Stimulated activated CD4-positive, alpha-beta T cell treated with anti-CD3 and anti-CD28 coated beads, Interleukin-4, amount 100 ng/mL, for 48 hours (primary cell): ENCODE measurements around the gene DOCK2.
"Not testable (repeated sequence)": the region's sequence is repeated elsewhere in the genome, so short reads cannot be mapped to it uniquely, and the experiment has no call there.

Source experiments
- DNase-seq, 2 donors: peaks; one replicate each; pipeline ENCODE4 v3.0.0-alpha.2; 2020; ENCODE audit warnings: low read depth in 2 of 2

The DOCK2 gene

GRCh38 chr5:169637085-169637548, at the start of gene DOCK2:
Gene DOCK2 (plus strand): TSS chr5:169637275. CDS start chr5:169637327, 52 bp downstream.
- DNase-seq: peak; percentile 58 to 65

DNA sequence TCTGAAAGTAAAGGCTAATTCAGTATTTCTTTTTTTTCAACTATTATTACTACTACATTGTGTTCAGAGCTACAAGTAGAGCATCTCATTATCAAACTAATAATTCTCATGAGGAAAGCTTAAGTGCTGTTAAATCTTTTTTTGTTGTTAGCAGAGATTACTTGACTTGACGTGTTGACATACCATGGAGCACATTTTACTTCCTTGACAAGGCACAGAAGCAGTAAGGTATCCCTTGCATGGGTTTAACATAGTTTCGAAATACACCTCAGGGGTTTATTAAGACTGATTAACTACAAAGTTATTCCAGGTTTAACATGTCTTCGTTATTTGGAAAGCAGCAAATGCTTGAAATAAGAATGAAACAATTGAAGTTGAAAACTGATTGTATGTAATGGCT, 46.5 kb upstream of the DOCK2 start:
- DNase-seq: no peak

DNA sequence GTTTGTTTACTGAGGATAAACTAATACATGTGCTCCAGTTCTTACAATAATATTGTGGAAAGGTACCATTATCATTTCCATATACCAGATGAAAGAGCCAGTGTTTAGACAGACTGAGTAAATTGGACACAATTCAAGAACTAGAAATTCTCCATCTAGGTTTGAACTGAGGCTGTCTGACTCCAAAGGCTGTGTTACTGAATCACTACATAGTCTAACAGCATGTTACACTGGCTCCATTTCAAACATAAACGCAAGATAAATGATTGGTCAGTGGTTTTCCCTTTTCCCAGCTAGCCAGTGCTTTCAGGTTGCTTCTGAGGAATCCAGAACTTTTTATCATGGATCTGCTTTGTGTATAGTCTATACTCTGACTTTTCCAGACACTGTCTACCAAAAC, 45.4 kb upstream of the DOCK2 start:
- no peak for DNase-seq

- DNase-seq: no peak
Measured at GRCh38 chr5:169592937-169593650, 44.0 kb upstream of the DOCK2 start.

DNA sequence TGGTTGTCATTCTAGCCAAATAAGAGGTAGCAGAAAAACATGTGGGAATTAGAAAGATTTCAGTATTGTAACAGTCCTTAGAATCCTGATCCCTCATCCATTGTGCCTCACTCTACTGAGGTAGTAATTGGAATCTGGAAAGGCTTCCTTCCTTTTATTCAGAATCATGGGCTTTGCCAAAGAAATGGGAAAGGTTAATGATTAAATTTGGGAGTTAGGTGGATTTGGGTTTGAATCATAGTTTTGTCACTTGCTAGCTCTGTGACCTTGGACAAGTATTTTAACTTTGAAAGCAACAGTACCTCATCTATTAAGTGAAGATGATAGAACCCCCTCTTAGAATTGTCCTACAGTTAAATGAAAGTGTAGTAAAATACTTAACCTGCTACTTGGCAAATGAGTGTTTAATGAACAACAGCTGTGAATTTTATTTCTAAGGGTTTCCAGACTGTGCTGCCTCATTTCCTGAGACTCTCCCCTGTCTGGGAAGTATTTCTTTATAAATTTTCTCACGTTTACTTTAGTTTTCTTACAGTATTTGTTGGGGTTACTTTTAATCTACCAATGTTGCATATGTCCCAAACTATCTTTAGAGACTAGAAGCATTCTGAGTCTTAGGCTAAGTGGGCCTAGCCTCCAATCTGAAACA, 41.8 kb upstream of the DOCK2 start:
- DNase-seq: no peak

GRCh38 chr5:169599451-169599850, 37.6 kb upstream of the DOCK2 start:
- DNase-seq: no peak

DNA sequence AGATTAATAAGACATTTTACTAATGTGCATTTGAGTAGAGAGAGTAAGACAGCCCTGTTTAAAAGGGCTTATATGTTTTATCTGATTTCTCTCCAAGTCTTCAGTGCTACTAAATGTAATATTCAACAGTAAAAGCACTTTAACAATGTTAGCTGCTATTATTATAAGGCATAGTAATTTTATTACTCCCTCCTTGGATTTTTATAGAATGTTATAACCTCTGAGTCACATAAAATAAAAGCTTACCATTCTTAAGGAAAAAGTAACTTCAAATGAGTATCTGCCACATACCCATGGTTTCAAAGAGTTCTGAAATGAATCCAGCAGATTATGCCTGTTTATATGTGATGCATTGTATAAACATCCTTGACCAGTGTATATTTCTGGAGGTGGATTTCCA, 34.5 kb upstream of the DOCK2 start:
- no peak for DNase-seq

- DNase-seq: no peak
Measured at GRCh38 chr5:169606279-169606678, 30.8 kb upstream of the DOCK2 start.

- no peak for DNase-seq
Measured at GRCh38 chr5:169607882-169608281, 29.2 kb upstream of the DOCK2 start.

DNA sequence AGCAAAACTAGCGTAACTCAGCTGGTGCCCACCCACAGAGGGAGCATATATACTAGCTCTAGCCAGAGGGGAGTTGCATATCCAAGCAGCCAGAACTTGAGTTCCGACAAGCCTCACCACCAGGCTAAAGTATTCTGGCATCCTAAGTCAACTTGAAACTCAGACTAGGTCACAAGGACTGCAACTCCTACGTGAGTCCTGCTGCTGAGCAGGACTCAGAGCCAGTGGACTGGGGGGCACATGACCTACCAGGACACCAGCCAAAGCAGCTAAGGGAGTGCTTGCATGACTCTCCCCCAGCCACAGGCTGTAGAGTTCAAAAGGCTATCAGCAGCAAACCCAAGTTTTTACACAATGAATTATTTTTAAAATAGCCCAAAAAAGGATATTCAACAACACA, 27.4 kb upstream of the DOCK2 start:
- DNase-seq: no peak

- no peak for DNase-seq
Measured at GRCh38 chr5:169610606-169611005, 26.5 kb upstream of the DOCK2 start.

DNA sequence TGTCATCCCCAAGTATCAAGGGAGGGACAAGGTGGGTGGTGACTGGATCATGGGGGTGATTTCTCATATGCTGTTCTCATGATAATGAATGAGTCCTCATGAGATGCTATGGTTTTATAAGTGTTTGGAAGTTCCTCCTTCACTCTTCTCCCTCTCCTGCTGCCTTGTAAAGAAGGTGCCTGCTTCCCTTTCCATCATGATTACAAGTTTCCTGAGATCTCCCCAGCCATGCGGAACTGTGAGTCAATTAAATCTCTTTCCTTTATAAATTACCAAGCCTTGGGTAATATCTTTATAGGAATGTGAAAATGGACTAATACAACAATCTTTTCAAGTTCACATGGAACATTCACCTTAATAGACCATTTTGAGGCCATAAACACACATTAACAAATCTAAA, 21.5 kb upstream of the DOCK2 start:
- DNase-seq: no peak

DNA sequence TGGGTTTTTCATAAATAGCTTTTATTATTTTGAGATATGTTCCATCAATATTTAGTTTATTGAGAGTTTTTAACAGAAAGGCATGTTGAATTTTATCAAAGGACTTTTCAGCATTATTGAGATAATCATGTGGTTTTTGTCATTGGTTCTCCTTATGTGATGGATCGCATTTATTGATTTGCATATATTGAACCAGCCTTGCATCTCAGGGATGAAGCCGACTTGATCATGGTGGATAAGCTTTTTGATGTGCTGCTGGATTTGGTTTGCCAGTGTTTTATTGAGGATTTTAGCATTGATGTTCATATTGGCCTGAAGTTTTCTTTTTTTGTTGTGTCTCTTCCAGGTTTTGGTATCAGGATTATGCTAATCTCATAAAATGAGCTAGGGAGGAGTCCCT, 12.8 kb upstream of the DOCK2 start:
- not testable (repeated sequence) for DNase-seq

DNA sequence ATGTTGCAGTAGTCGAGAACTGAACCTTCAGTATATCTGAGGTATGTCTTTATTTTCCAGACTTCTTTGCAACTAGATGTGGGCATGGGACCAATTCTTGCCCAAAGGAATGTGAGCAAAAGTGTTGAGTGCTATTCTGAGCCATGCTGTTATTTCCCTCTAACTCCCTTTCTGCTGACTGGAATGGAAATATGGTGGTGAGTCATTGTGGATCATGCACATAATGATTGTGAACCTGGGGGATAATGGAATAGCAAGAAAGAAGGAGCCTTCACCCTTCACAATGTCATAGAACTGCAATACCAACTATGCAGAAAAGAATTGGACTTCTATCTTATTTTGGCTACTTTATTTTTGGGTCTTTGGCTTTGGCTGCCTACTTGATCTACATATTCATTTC, 10.3 kb upstream of the DOCK2 start:
- DNase-seq: no peak

DNA sequence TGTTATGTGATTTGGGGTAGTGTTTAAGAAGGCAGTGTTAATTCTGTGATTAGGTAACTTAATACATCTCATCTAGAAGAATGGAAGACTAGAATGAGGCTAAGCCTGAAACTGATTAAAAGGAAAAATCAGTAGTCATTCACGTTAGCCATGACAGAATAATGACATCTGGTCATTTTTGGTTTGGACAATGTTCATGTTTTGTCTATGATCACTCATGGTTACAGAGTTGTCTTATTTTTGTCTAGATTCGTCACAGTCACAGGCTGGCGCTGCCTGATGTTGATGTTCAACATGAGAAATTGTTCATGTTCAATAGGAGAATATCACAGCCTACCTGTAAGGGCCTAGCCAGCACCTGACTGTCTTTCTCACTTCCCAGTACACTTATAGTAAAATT, 9.5 kb upstream of the DOCK2 start:
- DNase-seq: no peak

DNA sequence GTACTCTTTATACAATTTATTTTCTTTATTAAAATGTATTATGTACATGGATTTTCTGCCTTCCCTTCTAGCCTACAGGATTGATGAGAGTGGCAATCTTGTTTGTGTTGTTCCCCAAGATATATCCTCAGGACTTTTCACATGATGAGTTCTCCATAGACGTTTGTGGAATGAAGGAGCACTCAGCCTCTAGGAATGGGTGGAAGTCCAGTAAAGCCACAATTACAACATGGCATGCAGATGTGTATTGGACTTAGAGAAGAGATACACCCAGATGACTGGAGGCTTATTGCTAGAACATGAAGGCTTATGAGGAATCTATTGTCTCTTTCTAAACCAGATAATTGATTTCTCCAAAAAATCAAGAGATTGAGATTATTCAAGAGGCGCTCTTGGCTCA, 8.2 kb upstream of the DOCK2 start:
- no peak for DNase-seq

DNA sequence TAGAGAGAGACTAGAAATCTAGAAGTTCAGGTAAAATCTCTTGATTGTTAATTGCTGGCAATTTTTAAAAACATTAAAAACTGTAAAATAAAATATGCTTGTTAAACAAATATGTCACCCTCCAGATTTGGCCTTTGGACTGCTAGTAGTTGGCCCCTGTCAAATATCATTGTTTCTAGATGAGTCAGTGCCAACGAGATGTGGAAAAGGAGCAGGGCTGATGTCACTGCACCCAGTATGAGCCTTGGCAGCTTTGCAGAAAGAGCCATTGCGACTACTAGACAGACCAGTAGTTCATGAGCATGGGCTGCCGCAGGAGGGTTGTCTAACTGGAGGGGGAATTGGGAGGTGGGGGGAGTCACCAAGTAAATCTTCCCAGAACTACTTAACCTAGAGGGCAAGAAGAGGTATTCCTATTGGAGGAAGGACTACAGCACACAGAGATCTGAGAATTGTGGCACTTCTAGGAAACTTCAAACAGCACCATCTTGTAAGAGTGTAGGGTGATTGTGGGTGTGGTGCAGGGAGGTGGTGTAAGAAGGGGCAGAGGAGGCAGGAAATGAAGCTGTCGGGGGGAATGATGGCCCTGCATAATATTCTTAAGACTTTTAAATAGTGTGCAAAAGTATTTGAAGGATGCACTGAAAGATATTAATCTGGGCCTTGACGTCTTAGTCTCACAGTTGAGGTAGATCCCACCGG, 7.1 kb upstream of the DOCK2 start:
- DNase-seq: no peak

DNA sequence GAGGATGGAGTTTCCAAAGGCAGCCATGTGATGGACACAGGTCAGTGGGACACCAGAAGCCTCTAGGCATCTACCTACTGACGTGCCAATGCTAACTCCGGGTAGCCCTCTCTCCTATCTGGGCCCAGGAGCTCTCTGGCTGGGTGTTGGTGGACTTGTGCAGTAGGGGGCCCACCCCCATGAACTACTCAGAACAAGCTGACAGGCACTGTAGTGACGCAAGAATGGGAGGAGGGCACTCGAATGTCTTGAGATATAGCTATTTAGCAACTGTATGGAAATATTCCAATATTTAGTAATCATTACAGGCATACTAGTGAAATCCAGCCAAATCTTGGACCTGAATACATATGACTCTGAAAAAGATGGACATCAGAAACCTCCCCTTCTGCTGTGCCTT, 5.7 kb upstream of the DOCK2 start:
- no peak for DNase-seq

- DNase-seq: no peak
Measured at GRCh38 chr5:169632946-169633345, 4.1 kb upstream of the DOCK2 start.

- no peak for DNase-seq
Measured at GRCh38 chr5:169634606-169635005, 2.5 kb upstream of the DOCK2 start.

DNA sequence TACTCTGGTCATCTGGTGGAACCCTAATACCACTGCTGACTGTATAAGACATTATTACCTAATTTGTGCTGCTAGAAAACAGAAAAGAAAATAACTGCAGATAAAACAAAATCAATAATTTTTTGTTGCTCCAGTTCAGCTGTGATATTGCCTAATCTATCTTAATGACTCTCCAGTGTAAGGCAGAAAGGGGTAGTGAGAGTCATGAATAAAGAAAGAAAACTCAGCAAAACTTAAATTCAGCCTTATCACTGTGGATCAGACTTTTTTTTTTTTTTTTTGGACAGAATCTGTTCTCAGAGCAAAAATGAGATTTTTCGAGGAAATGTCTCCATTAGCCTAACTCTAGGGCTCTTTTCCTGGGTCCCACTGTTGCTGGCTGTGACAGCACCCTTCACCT, 1.1 kb upstream of the DOCK2 start:
- DNase-seq: no peak

DNA sequence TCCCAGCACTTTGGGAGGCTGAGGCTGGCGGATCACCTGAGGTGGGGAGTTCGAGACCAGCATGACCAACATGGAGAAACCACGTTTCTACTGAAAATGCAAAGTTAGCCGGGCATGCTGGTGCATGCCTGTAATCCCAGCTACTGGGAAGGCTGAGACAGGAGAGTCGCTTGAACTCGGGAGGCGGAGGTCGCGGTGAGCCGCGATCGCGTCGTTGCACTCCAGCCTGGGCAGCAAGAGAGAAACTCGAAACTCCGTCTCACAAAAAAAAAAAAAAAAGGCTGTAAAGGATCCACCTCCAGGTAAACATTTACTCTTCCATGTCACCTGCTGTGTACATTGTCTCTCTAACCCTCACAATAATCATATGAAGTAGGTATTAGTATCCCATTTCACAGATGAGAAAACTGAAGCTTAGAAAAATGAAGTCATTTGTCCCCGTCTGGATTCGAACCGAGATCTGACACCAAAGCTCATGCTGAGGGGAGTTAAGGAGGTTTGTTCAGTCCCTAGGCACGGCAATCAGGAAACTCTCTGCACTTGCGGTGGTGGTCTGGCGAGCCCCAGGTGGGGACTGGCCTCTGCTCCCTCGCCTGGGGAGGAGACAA, 494 bp upstream of the DOCK2 start:
- DNase-seq: no peak
